Measurements from ENCODE around the gene CSMD2. TPM values are rescaled to one million over a fixed set of nuclear protein-coding genes. Genes with fewer than 3 reads are reported as not detected.

The CSMD2 gene
- total RNA-seq, 6 experiments from 2014 or later, result under 0.01 to 0.19 (median 0.09) TPM; not detected in 1

DNA sequence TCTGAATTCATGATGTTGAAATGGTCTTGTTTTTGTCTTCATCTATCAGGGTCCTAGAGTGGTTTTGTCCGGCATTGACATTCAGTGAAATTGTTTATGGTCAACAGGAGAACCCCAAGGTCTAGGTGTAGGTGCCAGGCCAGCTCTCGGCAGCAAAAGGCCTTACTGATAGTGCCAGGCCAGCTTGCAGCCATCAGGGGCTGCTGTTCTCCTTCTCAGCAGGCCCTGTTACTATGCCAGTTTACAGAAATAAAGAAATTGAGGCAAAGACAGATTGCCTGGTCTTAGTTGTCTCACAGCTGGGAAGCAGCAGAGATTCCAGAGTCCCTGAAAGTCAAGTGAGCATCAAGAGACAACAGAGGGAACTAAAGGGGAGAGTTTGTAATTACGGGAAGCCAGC is 289.2 kb downstream of the CSMD2 start:
- WGBS (ENCODE audit: insufficient coverage, low coverage, low lambda C conversion rate, missing lambda C conversion rate), result 75% methylated on average over 2 of the region's 3 CpGs
- intact Hi-C loops (cut with DNase I), result no loop called here

DNA sequence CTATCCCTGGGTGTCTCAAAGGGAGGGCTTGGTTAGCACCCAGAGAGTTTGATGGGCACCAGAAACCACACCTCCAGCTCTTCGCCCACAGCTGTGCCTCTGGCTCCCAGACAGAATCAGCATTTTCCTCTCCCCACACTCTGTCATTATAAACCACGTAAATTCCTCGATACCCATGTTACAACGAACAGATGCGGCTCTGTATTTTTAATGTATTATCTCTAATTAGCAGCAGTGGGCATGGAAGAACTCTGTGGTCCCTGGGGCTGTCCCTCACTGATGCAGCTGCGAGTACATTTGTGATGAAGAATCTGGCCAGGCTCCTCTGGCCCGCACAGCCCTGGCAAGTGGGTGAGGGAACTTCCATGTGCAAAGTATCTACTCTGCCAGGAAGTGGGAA is 290.4 kb downstream of the CSMD2 start:
- Histone ChIP-seq H3K4me1 (peaks cover 0 to 15% (median 6%) of the 10 kb centered on the region in 4 donors), H3K9me3 (no peaks in the 10 kb centered on the region), H3K27ac (no peak overlapping the region), H3K4me3 (no peak overlapping the region), H3K36me3 (no peaks in the 10 kb centered on the region), H3K27me3 (no peaks in the 10 kb centered on the region)
- DNase-seq (no peak), ATAC-seq (no peak)
- intact Hi-C loops (cut with DNase I), result no loop called here
- WGBS (ENCODE audit: insufficient coverage, low coverage, low lambda C conversion rate, missing lambda C conversion rate), result 84% methylated on average over 6 of the region's 7 CpGs
- TF ChIP-seq, protein P1, sequence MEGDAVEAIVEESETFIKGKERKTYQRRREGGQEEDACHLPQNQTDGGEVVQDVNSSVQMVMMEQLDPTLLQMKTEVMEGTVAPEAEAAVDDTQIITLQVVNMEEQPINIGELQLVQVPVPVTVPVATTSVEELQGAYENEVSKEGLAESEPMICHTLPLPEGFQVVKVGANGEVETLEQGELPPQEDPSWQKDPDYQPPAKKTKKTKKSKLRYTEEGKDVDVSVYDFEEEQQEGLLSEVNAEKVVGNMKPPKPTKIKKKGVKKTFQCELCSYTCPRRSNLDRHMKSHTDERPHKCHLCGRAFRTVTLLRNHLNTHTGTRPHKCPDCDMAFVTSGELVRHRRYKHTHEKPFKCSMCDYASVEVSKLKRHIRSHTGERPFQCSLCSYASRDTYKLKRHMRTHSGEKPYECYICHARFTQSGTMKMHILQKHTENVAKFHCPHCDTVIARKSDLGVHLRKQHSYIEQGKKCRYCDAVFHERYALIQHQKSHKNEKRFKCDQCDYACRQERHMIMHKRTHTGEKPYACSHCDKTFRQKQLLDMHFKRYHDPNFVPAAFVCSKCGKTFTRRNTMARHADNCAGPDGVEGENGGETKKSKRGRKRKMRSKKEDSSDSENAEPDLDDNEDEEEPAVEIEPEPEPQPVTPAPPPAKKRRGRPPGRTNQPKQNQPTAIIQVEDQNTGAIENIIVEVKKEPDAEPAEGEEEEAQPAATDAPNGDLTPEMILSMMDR (IDR thresholded peaks at IDR 0.05), result no peak
- TF ChIP-seq POLR2A (IDR thresholded peaks at IDR 0.05), result no peak

More for the DNA sequence above, 289.2 kb downstream of the CSMD2 start:
- H3K27me3 ChIP-seq, result no peaks in the 10 kb centered on the region
- H3K27ac ChIP-seq, result no peak overlapping the region
- TF ChIP-seq POLR2A (IDR thresholded peaks at IDR 0.05), result no peak
- TF ChIP-seq, protein P1 (IDR thresholded peaks at IDR 0.05), result peak in 1 of 4 donors; percentile 20
- no peak overlapping the region for H3K4me3 ChIP-seq
- no peaks in the 10 kb centered on the region for H3K9me3 ChIP-seq
- H3K4me1 ChIP-seq, result peaks cover 0 to 15% (median 6%) of the 10 kb centered on the region in 4 donors
- no peaks in the 10 kb centered on the region for H3K36me3 ChIP-seq
- DNase-seq (no peak), ATAC-seq (no peak)

DNA sequence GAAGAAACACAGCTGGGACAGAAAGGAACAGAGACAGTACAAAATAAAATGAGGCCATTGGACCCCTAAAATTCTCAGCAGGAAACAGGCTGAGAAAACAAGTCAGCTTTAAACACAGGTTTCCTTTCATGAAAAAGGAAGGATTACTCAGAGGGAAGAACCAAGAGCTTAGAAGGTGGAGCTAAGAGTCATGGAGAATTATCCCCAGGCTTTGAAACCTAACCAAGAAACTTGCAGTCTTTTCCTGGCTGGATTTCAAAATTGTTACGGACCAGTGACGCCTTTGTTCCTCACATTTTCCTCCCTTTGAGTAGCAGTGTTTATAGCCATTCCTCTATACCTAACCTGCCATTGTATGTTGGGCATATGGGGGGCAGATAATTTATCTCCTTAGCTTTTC is 292.3 kb downstream of the CSMD2 start:
- intact Hi-C loops (cut with DNase I), result no loop called here
- no peak for DNase-seq
- Histone ChIP-seq H3K27me3 (no peaks in the 10 kb centered on the region), H3K36me3 (no peaks in the 10 kb centered on the region), H3K27ac (no peak overlapping the region), H3K9me3 (no peaks in the 10 kb centered on the region), H3K4me1 (no peaks in the 10 kb centered on the region), H3K4me3 (no peak overlapping the region)
- no peak for ATAC-seq
- WGBS (ENCODE audit: insufficient coverage, low coverage, low lambda C conversion rate, missing lambda C conversion rate), result 93% methylated on average over 2 of the region's 2 CpGs
- TF ChIP-seq POLR2A (IDR thresholded peaks at IDR 0.05), result no peak
- TF ChIP-seq, protein P1 (IDR thresholded peaks at IDR 0.05), result no peak

DNA sequence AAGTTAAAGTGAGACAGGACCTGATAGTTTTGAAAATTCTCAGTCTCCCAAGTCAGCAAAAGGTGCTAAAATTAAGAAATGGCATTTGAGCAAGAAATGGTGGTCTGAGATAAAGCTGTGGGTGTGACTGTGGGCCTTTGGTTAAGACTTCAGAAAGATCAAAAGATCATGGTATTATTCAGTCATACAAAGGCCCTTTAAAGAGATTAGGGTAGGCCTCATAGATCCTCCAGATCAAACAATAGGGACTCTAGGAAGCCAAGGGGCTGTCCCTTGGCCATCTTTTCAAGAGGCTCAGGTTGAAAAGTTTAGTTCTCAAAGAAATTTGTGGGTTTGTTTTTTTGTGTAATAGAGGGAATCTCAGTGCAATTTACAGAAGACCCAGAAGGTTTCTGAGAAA is 292.8 kb downstream of the CSMD2 start:
- H3K36me3 ChIP-seq, result no peaks in the 10 kb centered on the region
- ATAC-seq (no peak), DNase-seq (no peak)
- no peak for TF ChIP-seq POLR2A (IDR thresholded peaks at IDR 0.05)
- TF ChIP-seq, protein P1 (IDR thresholded peaks at IDR 0.05), result no peak
- H3K9me3 ChIP-seq, result no peaks in the 10 kb centered on the region
- no peak overlapping the region for H3K4me3 ChIP-seq
- no peak overlapping the region for H3K27ac ChIP-seq
- H3K27me3 ChIP-seq, result no peaks in the 10 kb centered on the region
- intact Hi-C loops (cut with DNase I), result no loop called here
- no peaks in the 10 kb centered on the region for H3K4me1 ChIP-seq

DNA sequence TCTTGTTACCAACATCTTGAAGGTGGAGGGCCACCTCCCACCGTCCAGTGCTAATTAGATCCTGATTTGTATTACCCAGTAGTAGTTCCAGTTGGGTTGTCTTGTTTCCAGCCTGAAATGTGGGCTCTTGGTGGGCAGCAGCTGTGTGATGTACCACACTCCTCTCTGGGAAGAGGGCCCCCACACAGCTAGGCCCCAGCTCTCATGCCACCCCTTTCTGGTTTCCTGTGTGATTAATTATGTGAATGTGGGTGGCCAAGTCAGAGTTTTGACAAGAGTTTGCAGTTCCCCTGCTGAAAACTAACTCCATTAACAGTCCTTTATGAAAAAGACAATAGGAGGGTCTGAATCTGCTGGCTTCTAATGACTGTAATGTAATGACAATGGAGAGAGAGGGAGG is 297.3 kb downstream of the CSMD2 start:
- H3K4me3 ChIP-seq, result no peak overlapping the region
- H3K27me3 ChIP-seq, result no peaks in the 10 kb centered on the region
- no peaks in the 10 kb centered on the region for H3K4me1 ChIP-seq
- 62% methylated on average over 1 of the region's 1 CpG for WGBS (ENCODE audit: insufficient coverage, low coverage, low lambda C conversion rate, missing lambda C conversion rate)
- intact Hi-C loops (cut with DNase I), result no loop called here
- H3K9me3 ChIP-seq, result no peaks in the 10 kb centered on the region
- no peak overlapping the region for H3K27ac ChIP-seq
- no peaks in the 10 kb centered on the region for H3K36me3 ChIP-seq
- TF ChIP-seq, protein P1 (IDR thresholded peaks at IDR 0.05), result no peak
- TF ChIP-seq POLR2A (IDR thresholded peaks at IDR 0.05), result no peak
- DNase-seq (no peak), ATAC-seq (no peak)
